Measurements from ENCODE around the gene PLB1. TPM values are rescaled to one million over a fixed set of nuclear protein-coding genes. Genes with fewer than 3 reads are reported as not detected.
A peak's percentile ranks its signal among the peaks of the same experiment; 100 is the strongest.

Gene PLB1
- total and polyA plus RNA-seq, 9 of the 15 experiments (the other 6 are each of a cell fraction or from before 2014, with no cell fraction given): 0.01 to 0.09 (median 0.07) TPM; not detected in 2

GRCh38 chr2:28544405-28544921, 48.6 kb downstream of the PLB1 start:
- DNase-seq (ENCODE audit: extremely low read depth in 1 of 4, low spot score in 3 of 4) (peak in 2 of 4 experiments; percentile 20 to 24), FAIRE-seq (no peak), ATAC-seq (no peak)
- Histone ChIP-seq H3K9ac (ENCODE audit: insufficient read depth in 1 of 2, low read depth in 2 of 2, low read length in 2 of 2) (no peak overlapping the region; a peak in 1 of 4 replicates), H3K4me1 (replicated peaks in 1 of 2; ENCODE audit: control insufficient read depth in 2 of 2, insufficient read depth in 2 of 2, low read length in 2 of 2) (peaks cover 4 to 9% of the 10 kb centered on the region in 2 experiments; a peak in 3 of 5 replicates), H3K9me3 (replicated peaks; ENCODE audit: control insufficient read depth, insufficient read depth, low read depth, low read length) (no peaks in the 10 kb centered on the region), H3K27ac (ENCODE audit: extremely low read depth, low read depth, low read length) (no peak overlapping the region), H3K36me3 (ENCODE audit: control insufficient read depth, insufficient read depth, low read length) (no peaks in the 10 kb centered on the region), H4K20me1 (replicated peaks; ENCODE audit: control insufficient read depth, insufficient read depth, low read length) (peaks cover 12% of the 10 kb centered on the region; the same call in 1 of the 2 replicates), H3K4me3 (no peak overlapping the region), H3K9me1 (ENCODE audit: control insufficient read depth, insufficient read depth, low read length) (no peaks in the 10 kb centered on the region), H3K79me2 (ENCODE audit: control insufficient read depth, insufficient read depth, low read length) (no peaks in the 10 kb centered on the region), H2AFZ (ENCODE audit: low read depth, low read length) (no peak overlapping the region), H3K27me3 (ENCODE audit: control insufficient read depth in 2 of 2, insufficient read depth in 2 of 2, low read length in 2 of 2) (peaks cover 42 to 70% of the 10 kb centered on the region in 2 experiments; a peak in 4 of 5 replicates), H3K4me2 (ENCODE audit: insufficient read depth, low read length) (no peak overlapping the region)
- 3% methylated on average over 7 of the region's 8 CpGs for WGBS (ENCODE audit: insufficient coverage, low coverage, missing lambda C conversion rate)
- CTCF ChIA-PET (ENCODE audit: low intra/inter-chr PET ratio): no interaction called here
- POLR2A ChIA-PET: no interaction called here
- no TSS peak for BruUV-seq (replicated peaks)
- in situ Hi-C loops (cut with MboI): no loop called here
- intact Hi-C loops (cut with micrococcal nuclease): no loop called here
- TF ChIP-seq SMARCE1 (IDR thresholded peaks at IDR 0.05): peak; percentile 50; the same call in 1 of the 2 replicates
- peak; percentile 33; the same call in 1 of the 2 replicates for TF ChIP-seq SMARCA4 (IDR thresholded peaks at IDR 0.05)
- no peak for TF ChIP-seq NR0B1 (IDR thresholded peaks at IDR 0.05; ENCODE audit: partially characterized antibody)
- TF ChIP-seq ESRRA (IDR thresholded peaks at IDR 0.05; ENCODE audit: borderline replicate concordance, low read depth): peak; percentile 71; the same call in 1 of the 2 replicates
- no peak for TF ChIP-seq ATF6 (CRISPR knock-in tag; IDR thresholded peaks at IDR 0.05)
- no peak for TF ChIP-seq SMAD1 (IDR thresholded peaks at IDR 0.05; ENCODE audit: low read depth, low read length, partially characterized antibody)
- TF ChIP-seq ETV1 (tag; conservative IDR thresholded peaks at IDR 0.05; ENCODE audit: low read depth): peak; percentile 65
- TF ChIP-seq NRF1 (conservative IDR thresholded peaks at IDR 0.05 in 1 of 2, IDR thresholded peaks at IDR 0.05 in 1 of 2): 0 out of 4 replicates have a peak, but pooled peaks have one; percentile 12 to 25
- peak; percentile 7; the same call in 1 of the 2 replicates for TF ChIP-seq CXXC5 (CRISPR knock-in tag; IDR thresholded peaks at IDR 0.05)
- TF ChIP-seq GTF2F1 (IDR thresholded peaks at IDR 0.05; ENCODE audit: low read depth, low read length): no peak
- TF ChIP-seq POLR2G (IDR thresholded peaks at IDR 0.05; ENCODE audit: low read depth, low read length): no peak
- TF ChIP-seq ARID3B (CRISPR knock-in tag; IDR thresholded peaks at IDR 0.05; ENCODE audit: borderline replicate concordance): no peak
- TF ChIP-seq HEY1 (CRISPR knock-in tag; IDR thresholded peaks at IDR 0.05; ENCODE audit: borderline replicate concordance): no peak
- no peak for TF ChIP-seq ZNF184 (CRISPR knock-in tag; IDR thresholded peaks at IDR 0.05)
- 0 out of 4 replicates have a peak, but pooled peaks of 1 of the 2 experiments have one; percentile 7 for TF ChIP-seq RCOR1 (IDR thresholded peaks at IDR 0.05; ENCODE audit: borderline replicate concordance in 1 of 2, low read depth in 2 of 2, low read length in 2 of 2)
- no peak for TF ChIP-seq TBP (optimal IDR thresholded peaks at IDR 0.05; ENCODE audit: low read depth, low read length)
- peak; percentile 59 for TF ChIP-seq GABPA (tag; conservative IDR thresholded peaks at IDR 0.05; ENCODE audit: low read depth)
- TF ChIP-seq ZNF668 (CRISPR knock-in tag; IDR thresholded peaks at IDR 0.05): no peak

Measured in K562 (cell line).